Activated CD4-positive, alpha-beta T cell treated with anti-CD3 and anti-CD28 coated beads, Interleukin-2, amount 50 U/mL, for 4 hours (primary cell): ENCODE measurements around the gene PRKN.
A peak's percentile ranks its signal among the peaks of the same experiment; 100 is the strongest.

Experiments used
- DNase-seq, 2 experiments: peaks; one replicate each; pipeline ENCODE4 v3.0.0-alpha.2; 2020

The PRKN gene

GRCh38 chr6:162727322-162728182, at the start of gene PRKN, which contains the start of gene PACRG:
PRKN (minus strand) TSS chr6:162727766.
PACRG (plus strand) TSS chr6:162727974.
- DNase-seq, result peak; percentile 96 to 97

- no peak for DNase-seq
Measured at GRCh38 chr6:162777091-162777490, 49.5 kb upstream of the PRKN start.

- no peak for DNase-seq
Measured at GRCh38 chr6:162773996-162774395, 46.4 kb upstream of the PRKN start.

GRCh38 chr6:162772466-162772865, 44.9 kb upstream of the PRKN start:
- DNase-seq, result no peak

- DNase-seq, result no peak
Measured at GRCh38 chr6:162770955-162771354, 43.4 kb upstream of the PRKN start.

GRCh38 chr6:162770136-162770535, 42.6 kb upstream of the PRKN start:
- no peak for DNase-seq

GRCh38 chr6:162753775-162754174, 26.2 kb upstream of the PRKN start:
- DNase-seq, result no peak

- DNase-seq, result no peak
Measured at GRCh38 chr6:162751211-162751859, 23.8 kb upstream of the PRKN start.

GRCh38 chr6:162750776-162751175, 23.2 kb upstream of the PRKN start:
- DNase-seq, result no peak

- no peak for DNase-seq
Measured at GRCh38 chr6:162736961-162737360, 9.4 kb upstream of the PRKN start.

- DNase-seq, result peak in 1 of 2 experiments; percentile 1
Measured at GRCh38 chr6:162733489-162733888, 5.9 kb upstream of the PRKN start.

GRCh38 chr6:162730502-162730901, 2.9 kb upstream of the PRKN start:
- no peak for DNase-seq

GRCh38 chr6:162728706-162729105, 1.1 kb upstream of the PRKN start:
- no peak for DNase-seq

GRCh38 chr6:162728197-162728596, 631 bp upstream of the PRKN start:
- no peak for DNase-seq

GRCh38 chr6:162726947-162727321, 632 bp downstream of the PRKN start:
- no peak for DNase-seq

GRCh38 chr6:162722633-162723032, 4.9 kb downstream of the PRKN start:
- no peak for DNase-seq

- DNase-seq, result no peak
Measured at GRCh38 chr6:162722226-162722625, 5.3 kb downstream of the PRKN start.

- DNase-seq, result no peak
Measured at GRCh38 chr6:162721404-162721687, 6.2 kb downstream of the PRKN start.

GRCh38 chr6:162719528-162719927, 8.0 kb downstream of the PRKN start:
- no peak for DNase-seq

GRCh38 chr6:162715601-162716000, 12.0 kb downstream of the PRKN start:
- no peak for DNase-seq

GRCh38 chr6:162713974-162714780, 13.4 kb downstream of the PRKN start:
- no peak for DNase-seq

- no peak for DNase-seq
Measured at GRCh38 chr6:162712694-162713093, 14.9 kb downstream of the PRKN start.

GRCh38 chr6:162711376-162711775, 16.2 kb downstream of the PRKN start:
- no peak for DNase-seq

GRCh38 chr6:162710936-162711335, 16.6 kb downstream of the PRKN start:
- no peak for DNase-seq
